ENCODE data around the gene CCDC137. TPM values are rescaled to one million over a fixed set of nuclear protein-coding genes. Genes with fewer than 3 reads are reported as not detected.

CCDC137 gene
- total RNA-seq, 1 donor from 2014 or later = 14.9 TPM

DNA sequence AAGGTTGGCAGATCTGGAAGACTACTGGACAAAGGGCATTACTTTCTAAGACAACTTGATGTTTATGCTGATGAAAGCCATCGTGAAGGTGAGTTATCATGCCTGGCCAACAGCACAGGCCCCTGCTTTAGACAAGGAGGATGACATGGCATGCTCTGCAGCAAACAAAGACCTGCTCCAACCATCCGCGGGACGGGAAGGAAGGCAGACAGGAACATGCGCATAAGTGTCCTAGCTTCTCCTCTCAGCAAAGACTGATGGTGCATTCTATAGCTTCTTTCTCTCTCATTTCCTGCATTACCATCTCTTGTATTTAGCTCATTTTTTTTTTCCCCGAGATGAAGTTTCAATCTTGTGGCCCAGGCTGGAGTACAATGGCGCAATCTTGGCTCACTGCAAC lies 35.1 kb upstream of the CCDC137 start:
- H3K4me3 Mint-ChIP-seq (ENCODE audit: unreplicated experiment) = no peak overlapping the region
- DNase-seq (ENCODE audit: extremely low spot score, unreplicated experiment) = no peak
- no peak for TF ChIP-seq CTCF (IDR thresholded peaks at IDR 0.05)
- H3K9me3 Mint-ChIP-seq (ENCODE audit: unreplicated experiment) = no peaks in the 10 kb centered on the region
- peaks cover 24% of the 10 kb centered on the region for H3K36me3 Mint-ChIP-seq (ENCODE audit: unreplicated experiment)
- peaks cover 19% of the 10 kb centered on the region for H3K4me1 Mint-ChIP-seq (ENCODE audit: unreplicated experiment)
- no peak overlapping the region for H3K27ac Mint-ChIP-seq (ENCODE audit: unreplicated experiment)
- no peaks in the 10 kb centered on the region for H3K27me3 Mint-ChIP-seq (ENCODE audit: unreplicated experiment)

GRCh38 chr17:81635431-81635830 lies 31.1 kb upstream of the CCDC137 start:
- Mint-ChIP-seq H3K9me3 (ENCODE audit: unreplicated experiment) (no peaks in the 10 kb centered on the region), H3K27ac (ENCODE audit: unreplicated experiment) (peak overlapping the region; percentile 94), H3K4me1 (ENCODE audit: unreplicated experiment) (peaks cover 23% of the 10 kb centered on the region)

DNA sequence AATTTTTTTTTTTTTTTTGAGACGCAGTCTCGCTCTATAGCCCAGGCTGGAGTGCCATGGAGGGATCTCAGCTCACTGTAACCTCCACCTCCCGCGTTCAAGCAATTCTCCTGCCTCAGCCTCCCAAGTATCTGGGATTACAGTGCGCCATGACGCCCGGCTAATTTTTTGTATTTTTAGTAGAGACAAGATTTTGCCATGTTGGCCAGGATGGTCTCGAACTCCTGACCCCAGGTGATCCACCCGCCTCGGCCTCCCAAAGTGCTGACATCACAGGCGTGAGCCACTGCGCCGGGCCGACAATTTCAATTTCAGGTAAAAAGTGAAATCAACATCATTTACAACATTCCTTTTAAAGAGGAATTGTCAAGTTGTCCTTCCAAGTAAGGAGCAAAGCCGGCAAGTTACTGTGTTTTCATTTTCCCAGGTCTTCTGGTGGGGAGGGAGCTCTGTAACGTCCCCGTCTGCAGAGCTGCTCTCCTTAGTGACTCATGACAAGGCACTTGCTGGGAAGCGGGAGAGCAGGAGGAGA lies 30.5 kb upstream of the CCDC137 start:
- H3K36me3 Mint-ChIP-seq (ENCODE audit: unreplicated experiment) = peaks cover 4% of the 10 kb centered on the region
- H3K27me3 Mint-ChIP-seq (ENCODE audit: unreplicated experiment) = no peaks in the 10 kb centered on the region
- peak overlapping the region; percentile 94 for H3K27ac Mint-ChIP-seq (ENCODE audit: unreplicated experiment)
- H3K4me1 Mint-ChIP-seq (ENCODE audit: unreplicated experiment) = peaks cover 23% of the 10 kb centered on the region
- TF ChIP-seq CTCF (IDR thresholded peaks at IDR 0.05) = no peak
- no peaks in the 10 kb centered on the region for H3K9me3 Mint-ChIP-seq (ENCODE audit: unreplicated experiment)
- H3K4me3 Mint-ChIP-seq (ENCODE audit: unreplicated experiment) = peak overlapping the region; percentile 95
- no peak for DNase-seq (ENCODE audit: extremely low spot score, unreplicated experiment)

More at GRCh38 chr17:81635431-81635830, 31.1 kb upstream of the CCDC137 start:
- Mint-ChIP-seq H3K4me3 (ENCODE audit: unreplicated experiment) (peak overlapping the region; percentile 95), H3K36me3 (ENCODE audit: unreplicated experiment) (peaks cover 4% of the 10 kb centered on the region), H3K27me3 (ENCODE audit: unreplicated experiment) (no peaks in the 10 kb centered on the region)
- no peak for DNase-seq (ENCODE audit: extremely low spot score, unreplicated experiment)
- no peak for TF ChIP-seq CTCF (IDR thresholded peaks at IDR 0.05)

GRCh38 chr17:81636505-81637288 lies 29.8 kb upstream of the CCDC137 start, which contains the start of the genes NPLOC4 and TSPAN10:
NPLOC4 (minus strand) TSS chr17:81637112; CDS start chr17:81636930, 182 bp downstream.
TSPAN10 (plus strand) TSS chr17:81637196; CDS start chr17:81642413, 5,217 bp downstream.
- H3K4me3 Mint-ChIP-seq (ENCODE audit: unreplicated experiment) = peak within 1 kb of the TSS; percentile 95
- H3K27me3 Mint-ChIP-seq (ENCODE audit: unreplicated experiment) = no peaks in the 10 kb centered on the region
- peak within 1 kb of the TSS; percentile 94 for H3K27ac Mint-ChIP-seq (ENCODE audit: unreplicated experiment)
- H3K9me3 Mint-ChIP-seq (ENCODE audit: unreplicated experiment) = no peaks in the 10 kb centered on the region
- H3K36me3 Mint-ChIP-seq (ENCODE audit: unreplicated experiment) = peaks cover 4% of the 10 kb centered on the region
- peak; percentile 97 for DNase-seq (ENCODE audit: extremely low spot score, unreplicated experiment)
- no peak for TF ChIP-seq CTCF (IDR thresholded peaks at IDR 0.05)
- peaks cover 25% of the 10 kb centered on the region for H3K4me1 Mint-ChIP-seq (ENCODE audit: unreplicated experiment)

- Mint-ChIP-seq H3K36me3 (ENCODE audit: unreplicated experiment) (no peaks in the 10 kb centered on the region), H3K4me3 (ENCODE audit: unreplicated experiment) (peak overlapping the region; percentile 24), H3K9me3 (ENCODE audit: unreplicated experiment) (no peaks in the 10 kb centered on the region), H3K27me3 (ENCODE audit: unreplicated experiment) (no peaks in the 10 kb centered on the region), H3K4me1 (ENCODE audit: unreplicated experiment) (peaks cover 24% of the 10 kb centered on the region), H3K27ac (ENCODE audit: unreplicated experiment) (no peak overlapping the region)
- no peak for DNase-seq (ENCODE audit: extremely low spot score, unreplicated experiment)
- TF ChIP-seq CTCF (IDR thresholded peaks at IDR 0.05) = no peak
Observed at GRCh38 chr17:81638683-81639082, 27.9 kb upstream of the CCDC137 start.
